Measurements from ENCODE around the gene ATF2.

ATF2 gene

GRCh38 chr2:175074478-175074877 lies 93.5 kb downstream of the ATF2 start:
- DNase-seq, result no peak

- no peak for DNase-seq
These were observed 99.5 kb downstream of the ATF2 start for GRCh38 chr2:175068534-175068933.

- no peak for DNase-seq
These were observed 101.6 kb downstream of the ATF2 start for GRCh38 chr2:175066411-175066810.

GRCh38 chr2:175064797-175065196 lies 103.2 kb downstream of the ATF2 start:
- no peak for DNase-seq

GRCh38 chr2:175063741-175064140 lies 104.3 kb downstream of the ATF2 start:
- DNase-seq, result no peak

- no peak for DNase-seq
These were observed 105.0 kb downstream of the ATF2 start for GRCh38 chr2:175062787-175063585.

- no peak for DNase-seq
These were observed 110.8 kb downstream of the ATF2 start for GRCh38 chr2:175057078-175057685.

- DNase-seq, result no peak
These were observed 112.0 kb downstream of the ATF2 start for GRCh38 chr2:175055993-175056392.

GRCh38 chr2:175054340-175054739 lies 113.7 kb downstream of the ATF2 start:
- no peak for DNase-seq

GRCh38 chr2:175049661-175050060 lies 118.3 kb downstream of the ATF2 start:
- no peak for DNase-seq

GRCh38 chr2:175048275-175048674 lies 119.7 kb downstream of the ATF2 start:
- no peak for DNase-seq

GRCh38 chr2:175039490-175039889 lies 128.5 kb downstream of the ATF2 start:
- DNase-seq, result no peak

- DNase-seq, result no peak
These were observed 129.0 kb downstream of the ATF2 start for GRCh38 chr2:175039031-175039430.

- no peak for DNase-seq
These were observed 130.1 kb downstream of the ATF2 start for GRCh38 chr2:175037941-175038340.

GRCh38 chr2:175036582-175037018 lies 131.4 kb downstream of the ATF2 start:
- DNase-seq, result peak; percentile 31

GRCh38 chr2:175035806-175036205 lies 132.2 kb downstream of the ATF2 start:
- no peak for DNase-seq

- no peak for DNase-seq
These were observed 133.3 kb downstream of the ATF2 start for GRCh38 chr2:175034716-175035115.

- DNase-seq, result no peak
These were observed 137.4 kb downstream of the ATF2 start for GRCh38 chr2:175030380-175031271.

GRCh38 chr2:175027755-175028154 lies 140.2 kb downstream of the ATF2 start:
- DNase-seq, result no peak

- no peak for DNase-seq
These were observed 141.6 kb downstream of the ATF2 start for GRCh38 chr2:175026385-175026784.

GRCh38 chr2:175025946-175026345 lies 142.1 kb downstream of the ATF2 start:
- no peak for DNase-seq

- DNase-seq, result no peak
These were observed 142.8 kb downstream of the ATF2 start for GRCh38 chr2:175025233-175025632.

GRCh38 chr2:175022923-175023322 lies 145.1 kb downstream of the ATF2 start:
- no peak for DNase-seq

Data from KG1 (cell line).